MM.1S (cell line): ENCODE results near the gene COPS7B.

Experiments
- DNase-seq: peaks from one replicate; pipeline ENCODE4 v3.0.0-alpha.2; 2015
- H2AFZ ChIP-seq: fragments of 300-600 bp; sonication (generic); 2 replicates; pipeline ENCODE4 v1.6.0; 2016; ENCODE audit warnings: antibody characterized with exemption, low read length
- H3F3A ChIP-seq: fragments of 300-600 bp; sonication (generic); 2 replicates; pipeline ENCODE4 v1.6.1; 2016; ENCODE audit warnings: mild to moderate bottlenecking, antibody characterized with exemption, low read length, moderate library complexity, mixed read lengths; ENCODE audit not compliant: insufficient read depth
- H3K27ac ChIP-seq: fragments of 300-600 bp; sonication (generic); 2 replicates; pipeline ENCODE4 v1.5.1; 2016; ENCODE audit warnings: mild to moderate bottlenecking, low read length
- H3K27me3 ChIP-seq: fragments of 300-600 bp; sonication (generic); replicated peaks from 2 replicates; pipeline ENCODE4 v1.6.0; 2016; ENCODE audit warnings: low read length; ENCODE audit not compliant: insufficient read depth
- H3K36me3 ChIP-seq: fragments of 300-600 bp; sonication (generic); replicated peaks from 2 replicates; pipeline ENCODE4 v1.6.1; 2016; ENCODE audit warnings: mild to moderate bottlenecking, low read length, mixed read lengths; ENCODE audit not compliant: insufficient read depth
- H3K4me1 ChIP-seq: fragments of 300-600 bp; sonication (generic); 2 replicates; pipeline ENCODE4 v1.6.1; 2016; ENCODE audit warnings: low read length, mixed read lengths
- H3K4me2 ChIP-seq: fragments of 300-600 bp; sonication (generic); 2 replicates; pipeline ENCODE4 v1.6.0; 2016; ENCODE audit warnings: low read depth, low read length
- H3K4me3 ChIP-seq: fragments of 300-600 bp; sonication (generic); 2 replicates; pipeline ENCODE4 v1.5.1; 2016; ENCODE audit warnings: low read length, mixed read lengths
- H3K79me2 ChIP-seq: fragments of 300-600 bp; sonication (generic); 2 replicates; pipeline ENCODE4 v1.6.1; 2016; ENCODE audit warnings: mixed run types, low read length, mixed read lengths
- H3K9ac ChIP-seq: fragments of 300-600 bp; sonication (generic); 2 replicates; pipeline ENCODE4 v1.6.1; 2016; ENCODE audit warnings: low read length, mixed read lengths
- H3K9me2 ChIP-seq: fragments of 300-600 bp; sonication (generic); replicated peaks from 2 replicates; pipeline ENCODE4 v1.6.1; 2016; ENCODE audit warnings: mild to moderate bottlenecking, low read length, mixed read lengths; ENCODE audit not compliant: insufficient read depth
- H3K9me3 ChIP-seq: fragments of 300-600 bp; sonication (generic); replicated peaks from 2 replicates; pipeline ENCODE4 v1.6.1; 2016; ENCODE audit warnings: mild to moderate bottlenecking, low read length, mixed read lengths; ENCODE audit not compliant: insufficient read depth
- H4K20me1 ChIP-seq: fragments of 300-600 bp; sonication (generic); 2 replicates; pipeline ENCODE4 v1.6.1; 2016; ENCODE audit warnings: mild to moderate bottlenecking, low read length, moderate library complexity, mixed read lengths; ENCODE audit not compliant: insufficient read depth
- CTCF ChIP-seq: fragments of 300-600 bp; sonication (generic); IDR thresholded peaks from 2 replicates; pipeline ENCODE4 v1.5.1; 2016; ENCODE audit warnings: antibody characterized with exemption, low read length, mixed read lengths
- EZH2 ChIP-seq: fragments of 300-600 bp; sonication (generic); optimal IDR thresholded peaks from 2 replicates; pipeline ENCODE3; 2017; ENCODE audit warnings: low read depth, mild to moderate bottlenecking, antibody characterized with exemption, low read length, mixed read lengths
- EZH2phosphoT487 ChIP-seq: fragments of 300-600 bp; sonication (generic); IDR thresholded peaks from 2 replicates; pipeline ENCODE4 v1.6.1; 2018; ENCODE audit warnings: antibody characterized with exemption, low read length

Gene COPS7B

GRCh38 chr2:231780123-231780908 is 5.9 kb upstream of the COPS7B start:
- TF ChIP-seq EZH2phosphoT487 (no peak), CTCF (no peak)
- Histone ChIP-seq H3K79me2 (peaks cover 62% of the 10 kb centered on the region), H3F3A (no peaks in the 10 kb centered on the region), H3K4me2 (peak overlapping the region; percentile 94), H3K9me2 (no peaks in the 10 kb centered on the region), H3K4me1 (peaks cover 19% of the 10 kb centered on the region), H4K20me1 (no peaks in the 10 kb centered on the region), H3K9ac (peak overlapping the region; percentile 77; the same call in 1 of the 2 replicates), H3K4me3 (peak overlapping the region; percentile 87), H3K27ac (no peak overlapping the region), H2AFZ (peak overlapping the region; percentile 87), H3K36me3 (no peaks in the 10 kb centered on the region), H3K9me3 (no peaks in the 10 kb centered on the region), H3K27me3 (no peaks in the 10 kb centered on the region)
- no peak for DNase-seq

DNA sequence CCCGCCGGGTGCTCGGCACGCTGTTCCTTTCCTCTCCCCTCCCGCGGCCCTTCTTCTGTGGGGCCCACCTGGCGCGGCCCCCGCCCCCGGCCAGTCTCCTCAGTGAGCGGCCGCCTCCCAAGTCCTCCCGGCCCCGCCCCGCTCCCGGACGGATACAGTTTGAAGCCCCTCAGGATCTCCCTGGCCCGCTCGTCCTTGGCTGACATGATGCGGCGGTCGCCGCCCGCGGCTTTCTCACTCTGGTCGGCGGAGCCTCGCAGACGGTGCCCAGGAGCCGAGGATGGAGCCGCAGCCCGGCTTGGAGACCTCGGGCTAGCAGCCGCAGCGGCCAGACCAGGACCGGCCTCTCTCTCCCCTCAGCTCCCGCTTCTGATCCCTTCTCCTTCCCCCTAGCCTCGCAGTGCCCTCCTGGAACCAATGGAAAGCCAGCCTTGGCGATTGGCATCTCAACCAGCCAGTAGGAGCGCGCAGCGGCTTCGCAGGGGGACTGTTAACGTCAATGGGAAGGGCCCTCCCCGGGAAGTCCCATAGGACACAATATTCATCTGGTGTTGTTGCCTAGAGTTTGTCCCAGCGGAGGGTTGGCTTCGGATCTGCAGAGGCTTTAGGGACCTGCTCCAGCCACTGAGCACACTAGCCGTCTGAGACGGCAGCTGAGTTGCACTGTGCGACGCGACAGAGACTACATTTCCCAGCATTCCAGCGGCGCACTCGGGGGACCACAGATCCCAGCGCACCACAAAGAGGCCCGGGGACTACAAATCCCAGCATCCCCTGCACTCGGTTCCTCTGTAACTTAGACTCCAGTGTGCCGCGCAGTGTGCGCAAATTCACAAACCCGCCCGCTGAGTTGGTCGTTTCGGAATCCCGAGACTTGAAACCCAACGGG is 5.1 kb upstream of the COPS7B start, which contains the start of gene PDE6D:
PDE6D (minus strand) TSS at position 374 of the 889 bp plus-strand sequence; CDS start at position 206, 168 bp downstream.
- Histone ChIP-seq H4K20me1 (no peaks in the 10 kb centered on the region), H3K9me3 (no peaks in the 10 kb centered on the region), H3K4me2 (peak within 1 kb of the TSS; percentile 94), H3F3A (no peaks in the 10 kb centered on the region), H3K79me2 (peaks cover 70% of the 10 kb centered on the region), H2AFZ (peak within 1 kb of the TSS; percentile 87), H3K4me1 (peaks cover 22% of the 10 kb centered on the region), H3K27ac (peak within 1 kb of the TSS; percentile 56; the same call in 1 of the 2 replicates), H3K27me3 (no peaks in the 10 kb centered on the region), H3K9me2 (no peaks in the 10 kb centered on the region), H3K9ac (peak within 1 kb of the TSS; percentile 77), H3K4me3 (peak within 1 kb of the TSS; percentile 87), H3K36me3 (no peaks in the 10 kb centered on the region)
- TF ChIP-seq EZH2phosphoT487 (no peak), CTCF (no peak), EZH2 (no peak)
- peak; percentile 96 for DNase-seq

GRCh38 chr2:231781798-231782726 is 4.2 kb upstream of the COPS7B start:
- H3K9ac ChIP-seq: peak overlapping the region; percentile 77
- no peaks in the 10 kb centered on the region for H3K36me3 ChIP-seq
- H3K4me2 ChIP-seq: peak overlapping the region; percentile 94
- no peaks in the 10 kb centered on the region for H3K27me3 ChIP-seq
- peak; percentile 37 for DNase-seq
- no peaks in the 10 kb centered on the region for H3K9me3 ChIP-seq
- TF ChIP-seq CTCF (no peak), EZH2phosphoT487 (no peak), EZH2 (no peak)
- H3K27ac ChIP-seq: peak overlapping the region; percentile 56; the same call in 1 of the 2 replicates
- peak overlapping the region; percentile 87 for H2AFZ ChIP-seq
- H3K4me3 ChIP-seq: peak overlapping the region; percentile 87
- no peaks in the 10 kb centered on the region for H4K20me1 ChIP-seq
- 0 out of 2 replicates have a peak, but pooled peaks cover 8% of the 10 kb centered on the region for H3F3A ChIP-seq
- peaks cover 78% of the 10 kb centered on the region for H3K79me2 ChIP-seq
- H3K9me2 ChIP-seq: no peaks in the 10 kb centered on the region
- H3K4me1 ChIP-seq: peaks cover 22% of the 10 kb centered on the region
